Measurements from ENCODE around the gene PBXIP1.
"Not testable (repeated sequence)": the region's sequence is repeated elsewhere in the genome, so short reads cannot be mapped to it uniquely, and the experiment has no call there.

The PBXIP1 gene

GRCh38 chr1:154934358-154934948, 21.4 kb downstream of the PBXIP1 start:
- no peak for FAIRE-seq

DNA sequence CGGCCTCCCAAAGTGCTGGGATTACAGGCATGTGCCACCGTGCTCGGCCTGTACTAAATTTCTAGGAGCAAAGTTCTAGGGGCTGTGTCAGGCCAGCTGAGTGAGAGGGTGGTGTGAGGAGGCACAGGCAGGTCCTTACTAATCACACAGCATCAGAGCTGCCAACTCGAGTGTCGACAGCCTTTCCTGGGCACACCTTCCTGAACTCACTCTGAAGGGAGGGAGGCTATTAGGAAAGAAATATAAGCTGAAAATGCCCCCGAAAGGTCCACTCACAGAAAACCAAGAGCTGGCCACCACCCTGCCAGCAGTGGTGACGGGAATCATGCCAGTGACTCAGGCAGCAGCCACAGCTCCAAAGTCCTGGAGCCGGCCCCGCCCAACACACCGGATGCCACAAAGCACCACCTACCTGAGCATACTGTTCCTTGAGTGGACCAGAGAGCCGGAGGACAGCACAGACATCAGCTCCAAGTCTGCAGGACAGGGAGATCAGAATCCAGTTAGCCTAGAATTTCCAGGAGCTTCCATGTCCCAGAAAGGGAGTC, 23.9 kb downstream of the PBXIP1 start:
- no peak for FAIRE-seq

DNA sequence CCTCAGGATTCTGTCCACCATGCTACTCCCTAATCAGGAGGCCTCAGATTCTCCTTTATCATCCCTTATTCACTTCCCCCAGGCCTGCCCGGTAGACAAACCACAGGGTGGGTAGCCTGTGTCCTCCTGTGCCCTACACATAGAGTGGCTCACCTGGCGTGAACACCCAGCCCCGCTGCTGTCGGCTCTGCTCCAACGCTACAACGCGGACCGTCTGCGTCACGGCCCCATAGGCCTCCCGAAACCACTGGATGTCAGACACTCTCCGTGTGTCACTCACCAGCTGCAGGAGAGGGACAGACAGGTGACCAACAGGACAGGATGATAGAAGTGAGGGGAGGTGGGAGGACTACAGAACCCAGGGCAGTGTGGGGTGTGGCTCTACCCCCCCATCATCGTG, 29.7 kb downstream of the PBXIP1 start:
- FAIRE-seq: no peak

GRCh38 chr1:154925335-154926170, 30.3 kb downstream of the PBXIP1 start:
- no peak for FAIRE-seq

- no peak for FAIRE-seq
These were observed 32.2 kb downstream of the PBXIP1 start for GRCh38 chr1:154923695-154924094.

- FAIRE-seq: no peak
These were observed 42.6 kb downstream of the PBXIP1 start for GRCh38 chr1:154913273-154913672.

DNA sequence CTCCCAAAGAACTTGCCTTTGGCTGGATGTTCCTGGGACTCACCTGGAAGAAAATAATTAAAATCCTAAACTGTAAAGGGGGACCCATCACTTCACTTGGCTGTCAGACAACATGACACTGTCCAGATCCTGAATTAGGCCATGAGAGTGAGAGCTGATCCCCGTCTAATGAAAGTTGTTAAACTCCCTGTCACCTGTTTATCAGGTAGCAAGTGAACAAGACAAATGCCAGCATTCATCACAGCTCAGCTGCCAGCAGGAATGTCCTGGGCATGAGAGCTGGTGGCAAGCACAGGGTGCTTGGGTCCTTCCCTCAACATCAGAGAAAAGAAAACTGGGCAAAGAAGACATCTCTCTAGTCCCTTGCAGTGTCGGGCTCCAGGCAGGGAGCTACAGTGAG, 43.1 kb downstream of the PBXIP1 start:
- no peak for FAIRE-seq

DNA sequence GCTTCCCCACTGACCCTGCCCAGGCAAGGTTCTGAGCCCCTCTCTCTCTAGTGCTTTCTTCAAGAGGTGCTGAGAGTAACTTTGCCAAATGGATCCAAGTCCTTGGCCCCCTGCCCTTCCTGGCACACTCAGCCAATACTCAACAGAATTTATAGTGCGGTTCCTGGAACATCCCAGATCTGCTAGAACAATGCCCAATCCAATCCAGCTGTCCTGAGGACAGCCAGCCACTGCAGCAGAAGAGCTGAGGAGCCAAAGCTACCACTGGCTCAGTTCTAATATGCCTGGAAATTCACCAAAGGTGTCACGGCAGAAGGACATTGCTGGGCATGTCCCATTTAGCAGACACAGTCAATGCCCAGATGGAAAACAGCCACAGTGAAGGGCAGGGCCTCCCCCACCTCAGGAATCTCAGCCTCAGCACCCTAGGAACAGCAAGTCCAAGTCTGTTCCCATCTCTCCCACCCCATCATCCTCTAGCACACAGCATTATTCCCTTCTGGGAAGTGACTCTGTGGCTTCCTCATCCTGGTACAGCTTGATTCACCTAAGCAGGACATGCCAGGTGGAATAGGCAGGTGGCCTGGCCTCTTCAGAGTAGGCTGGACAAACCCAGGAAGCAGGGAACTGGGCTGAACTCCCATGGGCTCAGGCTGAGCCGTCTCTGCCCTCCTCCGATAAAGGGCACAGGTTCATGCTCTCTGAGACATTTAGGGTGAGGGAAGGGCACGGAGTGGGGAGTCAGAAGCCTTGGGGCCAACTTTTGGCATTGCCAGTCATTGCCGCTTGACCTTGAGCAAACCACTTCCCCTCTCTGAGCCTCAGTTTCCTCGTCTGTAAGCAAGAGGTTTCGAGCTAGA, 44.0 kb downstream of the PBXIP1 start:
- FAIRE-seq: no peak

DNA sequence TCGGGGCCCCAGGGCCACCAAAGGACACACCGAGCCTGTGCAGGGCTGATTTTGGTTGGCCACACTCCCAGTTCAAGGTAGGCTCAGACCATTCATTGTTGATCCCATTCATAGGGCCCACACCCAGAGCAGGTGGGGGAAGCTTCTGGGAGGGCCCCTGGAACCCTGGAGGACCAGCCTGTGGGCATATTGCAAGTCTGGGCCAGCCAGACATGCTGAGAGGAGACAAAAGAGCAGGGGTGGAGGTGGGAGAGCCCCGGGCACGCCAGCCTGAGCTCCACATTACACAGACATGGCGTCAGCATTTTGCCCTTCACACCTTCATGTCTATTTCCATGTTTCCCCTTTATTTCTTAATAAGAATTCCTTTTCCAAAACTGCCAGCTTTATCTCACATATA, 45.0 kb downstream of the PBXIP1 start:
- FAIRE-seq: no peak

DNA sequence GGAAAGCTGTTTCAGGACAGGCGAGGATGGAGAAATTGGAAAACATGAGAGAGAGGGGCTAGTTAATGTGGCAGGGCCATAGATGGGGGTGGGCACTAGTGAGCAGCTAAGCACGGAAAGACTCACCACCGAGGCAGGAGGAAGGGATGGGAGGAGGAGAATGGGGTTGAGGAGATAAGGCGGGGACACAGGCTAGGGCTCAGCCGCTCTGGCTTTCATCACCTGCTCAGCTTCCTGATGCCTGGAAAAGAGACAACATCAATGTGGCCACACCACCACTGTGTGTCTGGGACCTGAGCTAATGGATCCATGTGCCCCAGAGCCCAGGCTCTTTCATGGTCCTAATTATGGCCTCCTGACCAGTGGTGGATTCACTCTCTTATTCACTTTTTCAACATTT, 47.0 kb downstream of the PBXIP1 start:
- FAIRE-seq: no peak

GRCh38 chr1:154908129-154908528, 47.8 kb downstream of the PBXIP1 start:
- FAIRE-seq: not testable (repeated sequence)

DNA sequence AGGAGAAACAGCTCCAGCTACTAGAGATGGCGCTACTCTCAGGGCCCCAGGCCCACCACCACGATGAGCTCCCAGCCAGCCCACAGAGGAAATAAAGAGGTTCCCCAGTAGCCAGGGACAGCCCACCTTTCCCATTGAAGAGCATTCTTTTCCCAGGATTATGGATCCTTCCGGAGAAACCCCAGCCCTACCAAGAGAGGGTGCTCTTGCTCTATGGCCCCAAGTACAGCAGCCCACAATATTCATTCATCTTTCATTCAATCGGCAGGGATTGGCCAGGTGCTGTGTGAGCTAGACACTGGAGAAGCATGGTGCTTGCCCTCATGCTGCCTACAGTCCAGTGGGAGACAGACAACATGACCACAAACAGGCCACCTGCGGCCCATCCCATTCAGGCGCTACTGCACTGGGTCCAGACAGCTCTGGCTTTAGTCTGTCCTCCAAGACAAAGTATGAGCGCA, 49.2 kb downstream of the PBXIP1 start:
- FAIRE-seq: no peak

GRCh38 chr1:154902938-154903566, 52.8 kb downstream of the PBXIP1 start:
- no peak for FAIRE-seq

GRCh38 chr1:154901591-154901990, 54.3 kb downstream of the PBXIP1 start:
- FAIRE-seq: no peak

DNA sequence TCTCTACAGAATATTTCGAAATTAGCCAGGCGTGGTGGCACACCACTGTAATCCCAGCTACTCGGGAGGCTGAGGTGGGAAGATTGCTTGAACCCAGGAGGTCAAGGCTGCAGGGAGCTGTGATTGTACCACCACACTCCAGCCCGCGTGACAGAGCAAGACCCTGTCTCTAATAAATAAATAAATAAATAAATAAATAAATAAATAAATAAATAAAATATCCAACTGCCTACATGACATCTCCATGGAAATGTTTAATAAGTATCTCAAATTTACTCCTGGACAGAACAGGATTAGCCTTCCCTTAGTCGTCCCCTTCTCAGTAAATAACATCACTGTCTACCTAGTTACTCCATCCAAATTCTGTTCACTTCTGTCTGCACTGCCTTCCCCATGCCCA, 56.9 kb downstream of the PBXIP1 start:
- no peak for FAIRE-seq

DNA sequence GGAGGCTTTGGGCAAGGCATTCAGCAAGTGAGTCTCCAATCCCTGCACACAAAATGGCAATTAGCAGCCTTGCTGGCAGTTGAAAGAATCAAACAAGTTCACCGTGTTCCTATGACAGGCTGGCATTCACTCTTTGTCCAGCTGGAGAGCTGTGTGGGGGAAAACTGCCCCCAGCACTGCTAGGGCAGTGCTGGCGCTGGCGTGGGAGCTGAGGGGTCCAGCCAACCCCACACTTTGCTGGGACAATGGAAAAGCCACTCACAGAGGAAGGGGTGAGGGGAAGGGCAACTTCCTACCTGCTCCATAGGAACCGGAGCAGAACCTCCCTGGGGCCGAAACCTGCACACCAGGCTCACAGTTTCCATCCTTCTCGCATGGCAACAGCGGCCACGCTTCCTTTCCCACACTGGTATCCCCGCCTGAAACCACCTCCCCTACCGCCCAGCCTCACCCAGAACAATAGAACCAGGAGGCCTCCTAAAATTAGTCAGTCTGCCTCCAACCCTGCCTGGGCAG, 59.1 kb downstream of the PBXIP1 start:
- no peak for FAIRE-seq

GRCh38 chr1:154895798-154896197, 60.1 kb downstream of the PBXIP1 start:
- no peak for FAIRE-seq

All from endometrium (tissue), 2 donors.